Trophoblast cell (in vitro differentiated cells and primary cell): Measurements from ENCODE around the gene SGCD.

Experiments
- DNase-seq, 2 donors: peaks; one replicate each; pipeline ENCODE4 v3.0.0-alpha.2; 2016
- H2AFZ ChIP-seq: 2 replicates; pipeline ENCODE4 v1.6.1; 2013; ENCODE audit warnings: low read length, moderate library complexity, mild to moderate bottlenecking; ENCODE audit not compliant: insufficient read depth, poor library complexity
- H2AK5ac ChIP-seq: 2 replicates; pipeline ENCODE4 v1.6.1; 2013; ENCODE audit warnings: mild to moderate bottlenecking, low read length
- H2BK120ac ChIP-seq: 2 replicates; pipeline ENCODE4 v1.6.1; 2013; ENCODE audit warnings: low read length, mild to moderate bottlenecking, moderate library complexity; ENCODE audit not compliant: insufficient read depth, poor library complexity
- H2BK12ac ChIP-seq: 2 replicates; pipeline ENCODE4 v1.6.1; 2013; ENCODE audit warnings: mild to moderate bottlenecking, low read length, moderate library complexity
- H2BK5ac ChIP-seq: 2 replicates; pipeline ENCODE4 v1.6.1; 2013; ENCODE audit warnings: low read length, low read depth, moderate library complexity, mild to moderate bottlenecking; ENCODE audit not compliant: poor library complexity
- H3K14ac ChIP-seq: 2 replicates; pipeline ENCODE4 v1.6.1; 2013; ENCODE audit warnings: mild to moderate bottlenecking, low read length
- H3K18ac ChIP-seq: 2 replicates; pipeline ENCODE4 v1.6.1; 2013; ENCODE audit warnings: mild to moderate bottlenecking, low read length
- H3K23ac ChIP-seq: 2 replicates; pipeline ENCODE4 v1.6.1; 2013; ENCODE audit warnings: low read length
- H3K27ac ChIP-seq: 2 replicates; pipeline ENCODE4 v1.5.1; 2013; ENCODE audit warnings: low read depth, mild to moderate bottlenecking, inconsistent platforms, low read length, moderate library complexity
- H3K27me3 ChIP-seq: 2 replicates; pipeline ENCODE4 v1.6.1; 2013; ENCODE audit warnings: inconsistent platforms, mild to moderate bottlenecking, low read length, moderate library complexity; ENCODE audit not compliant: insufficient read depth
- H3K36me3 ChIP-seq, 2 experiments: 1 replicate in 1 of 2; 2 replicates in 1 of 2; pipeline ENCODE4 v1.6.1; 2013; ENCODE audit warnings: low read length in 2 of 2, mild to moderate bottlenecking in 2 of 2, moderate library complexity in 1 of 2; ENCODE audit not compliant: insufficient read depth in 2 of 2, control insufficient read depth in 1 of 2
- H3K4ac ChIP-seq: 2 replicates; pipeline ENCODE4 v1.6.1; 2013; ENCODE audit warnings: low read depth, mild to moderate bottlenecking, low read length, moderate library complexity
- H3K4me1 ChIP-seq, 2 experiments: 1 replicate in 1 of 2; 2 replicates in 1 of 2; pipeline ENCODE4 v1.6.1; 2013; ENCODE audit warnings: low read length in 2 of 2, mild to moderate bottlenecking in 2 of 2, moderate library complexity in 1 of 2; ENCODE audit not compliant: insufficient read depth in 2 of 2, control insufficient read depth in 1 of 2
- H3K4me2 ChIP-seq: 2 replicates; pipeline ENCODE4 v1.6.1; 2013; ENCODE audit warnings: inconsistent platforms, mild to moderate bottlenecking, low read length, moderate library complexity
- H3K4me3 ChIP-seq: 2 replicates; pipeline ENCODE4 v1.5.1; 2013; ENCODE audit warnings: mild to moderate bottlenecking, low read depth, low read length, inconsistent platforms
- H3K79me1 ChIP-seq: one replicate; pipeline ENCODE4 v1.6.1; 2013; ENCODE audit warnings: low read length
- H3K79me2 ChIP-seq: 2 replicates; pipeline ENCODE4 v1.6.1; 2013; ENCODE audit warnings: low read length, mild to moderate bottlenecking; ENCODE audit not compliant: control insufficient read depth, insufficient read depth, poor library complexity
- H3K9ac ChIP-seq: 2 replicates; pipeline ENCODE4 v1.6.1; 2013; ENCODE audit warnings: mild to moderate bottlenecking, low read length
- H3K9me3 ChIP-seq: 2 replicates; pipeline ENCODE4 v1.6.1; 2013; ENCODE audit warnings: low read depth, mild to moderate bottlenecking, control low read depth, inconsistent platforms, low read length; ENCODE audit not compliant: insufficient read depth
- H4K12ac ChIP-seq: 2 replicates; pipeline ENCODE4 v1.6.1; 2013; ENCODE audit warnings: low read depth, mild to moderate bottlenecking, low read length, moderate library complexity
- H4K8ac ChIP-seq: 2 replicates; pipeline ENCODE4 v1.6.1; 2013; ENCODE audit warnings: low read depth, mild to moderate bottlenecking, low read length, moderate library complexity
- H4K91ac ChIP-seq: one replicate; pipeline ENCODE4 v1.6.1; 2013; ENCODE audit warnings: low read depth, mild to moderate bottlenecking, low read length, moderate library complexity
- WGBS: extraction: QIAGEN DNeasy Blood & Tissue Kit; methylation state at CpG from one replicate; pipeline ENCODE4 v1.1.7; 2013; ENCODE audit warnings: missing lambda C conversion rate; ENCODE audit not compliant: insufficient read length, insufficient coverage; ENCODE audit errors: extremely low coverage; 5-methylcytosine and 5-hydroxymethylcytosine counted together

SGCD gene

DNA sequence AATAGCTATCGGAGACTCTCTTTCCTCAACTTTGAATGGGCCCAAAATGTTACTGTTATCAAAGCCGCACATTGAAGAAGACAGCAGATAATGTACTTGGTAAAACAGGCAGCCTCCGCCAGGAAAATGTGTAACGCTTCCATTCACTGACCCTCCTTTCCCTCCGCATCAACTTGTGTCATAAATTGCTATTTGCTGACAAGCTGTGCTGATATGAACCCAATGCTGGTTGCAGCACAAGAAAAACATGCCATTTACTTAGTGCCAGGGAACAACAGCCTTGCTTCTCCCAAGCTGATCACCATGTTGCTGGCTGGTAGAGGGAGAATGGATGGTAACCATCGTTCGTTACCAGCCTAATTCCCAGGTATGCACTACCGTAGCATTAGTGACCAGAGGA, 360.6 kb downstream of the SGCD start:
- no peak overlapping the region for H3K14ac ChIP-seq
- H3K9me3 ChIP-seq, result no peaks in the 10 kb centered on the region
- no peak overlapping the region for H2BK12ac ChIP-seq
- no peak overlapping the region for H4K91ac ChIP-seq
- H3K27ac ChIP-seq, result no peak overlapping the region
- no peaks in the 10 kb centered on the region for H3K79me2 ChIP-seq
- H2AFZ ChIP-seq, result no peak overlapping the region
- peaks cover 0 to 2% of the 10 kb centered on the region in 2 experiments for H3K4me1 ChIP-seq
- no peak overlapping the region for H3K9ac ChIP-seq
- no peak overlapping the region for H3K23ac ChIP-seq
- no peak overlapping the region for H4K12ac ChIP-seq
- H4K8ac ChIP-seq, result no peak overlapping the region
- H3K4me2 ChIP-seq, result no peak overlapping the region
- no peak overlapping the region for H2BK5ac ChIP-seq
- H3K4me3 ChIP-seq, result no peak overlapping the region
- H3K36me3 ChIP-seq, result no peaks in the 10 kb centered on the region
- no peaks in the 10 kb centered on the region for H3K27me3 ChIP-seq
- H3K4ac ChIP-seq, result no peak overlapping the region
- no peak overlapping the region for H2BK120ac ChIP-seq
- H3K79me1 ChIP-seq, result no peaks in the 10 kb centered on the region
- no peak for DNase-seq
- WGBS, result no CpG with 5 or more reads among the region's 8 CpGs
- H2AK5ac ChIP-seq, result no peak overlapping the region
- no peak overlapping the region for H3K18ac ChIP-seq

DNA sequence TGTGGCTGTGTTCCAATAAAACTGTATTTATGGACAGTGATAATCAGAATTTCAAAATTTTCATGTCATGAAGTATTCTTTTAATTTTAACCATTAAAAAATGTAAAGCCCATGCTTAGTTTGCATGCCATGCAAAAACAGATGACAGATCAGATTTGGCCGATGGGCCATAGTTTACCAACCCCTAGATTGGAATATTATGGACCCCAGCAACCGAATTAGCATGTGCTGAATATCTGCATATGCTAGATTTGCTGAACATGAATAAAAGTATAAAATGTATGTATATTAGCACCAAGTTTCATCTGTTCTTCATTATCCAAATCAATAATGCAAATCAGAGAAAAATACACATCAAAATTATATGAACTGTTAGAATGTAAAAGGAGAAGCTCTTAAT, 364.6 kb downstream of the SGCD start:
- Histone ChIP-seq H4K8ac (no peak overlapping the region), H3K18ac (no peak overlapping the region), H3K27ac (no peak overlapping the region), H3K14ac (no peak overlapping the region), H3K79me1 (no peaks in the 10 kb centered on the region), H3K9me3 (no peaks in the 10 kb centered on the region), H2BK120ac (no peak overlapping the region), H3K4me1 (peaks cover 0 to under 1% of the 10 kb centered on the region in 2 experiments), H2BK5ac (no peak overlapping the region), H4K91ac (no peak overlapping the region), H2BK12ac (no peak overlapping the region), H3K27me3 (no peaks in the 10 kb centered on the region), H2AK5ac (no peak overlapping the region), H3K23ac (no peak overlapping the region), H4K12ac (no peak overlapping the region), H3K9ac (no peak overlapping the region), H3K79me2 (no peaks in the 10 kb centered on the region), H3K4me2 (no peak overlapping the region), H3K4ac (no peak overlapping the region), H3K4me3 (no peak overlapping the region), H2AFZ (no peak overlapping the region), H3K36me3 (no peaks in the 10 kb centered on the region)
- no peak for DNase-seq
- no CpG with 5 or more reads among the region's 2 CpGs for WGBS

DNA sequence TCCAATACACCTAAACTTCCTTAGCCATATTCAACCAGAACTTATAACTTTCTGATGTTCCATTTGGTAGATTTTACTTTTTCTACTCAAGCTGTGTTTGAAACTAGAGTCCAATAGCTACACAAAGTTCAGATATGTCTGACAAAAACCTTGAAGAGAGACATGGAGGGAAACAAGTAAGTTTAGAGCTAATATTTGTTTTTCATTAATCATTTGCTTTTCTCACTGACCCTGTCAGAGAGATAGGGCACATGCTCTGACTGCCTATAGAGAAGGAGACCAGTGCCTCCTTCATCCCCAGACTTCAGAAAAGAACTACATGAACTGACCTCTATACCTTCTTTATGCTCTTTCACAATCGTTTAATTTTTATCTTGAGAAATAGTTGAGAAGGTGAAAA, 366.1 kb downstream of the SGCD start:
- H2AK5ac ChIP-seq, result no peak overlapping the region
- no CpG with 5 or more reads among the region's 1 CpG for WGBS

DNA sequence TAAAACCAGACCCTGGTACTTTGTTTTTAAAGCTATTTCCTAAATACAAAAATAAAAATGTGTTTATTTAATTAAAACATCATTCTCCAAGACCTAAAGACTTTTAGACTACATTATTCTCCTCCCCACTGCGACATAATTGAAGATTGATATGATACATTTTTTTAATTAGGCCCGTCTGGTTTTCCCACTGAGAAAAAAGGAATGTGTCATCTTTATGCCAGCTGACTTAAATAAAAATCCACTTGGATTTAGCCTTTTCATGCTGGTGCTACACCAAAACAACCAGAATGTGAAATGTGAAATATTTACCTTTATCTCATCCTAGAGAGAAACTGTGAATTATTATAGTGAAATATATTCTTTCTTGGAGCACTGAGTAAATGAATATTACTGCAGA, 367.6 kb downstream of the SGCD start:
- H3K14ac ChIP-seq, result no peak overlapping the region
- no peak for DNase-seq
- no peak overlapping the region for H3K4ac ChIP-seq
- no peak overlapping the region for H4K12ac ChIP-seq
- H2BK120ac ChIP-seq, result no peak overlapping the region
- H3K27me3 ChIP-seq, result no peaks in the 10 kb centered on the region
- peaks cover 1 to 3% of the 10 kb centered on the region in 2 experiments for H3K4me1 ChIP-seq
- H3K4me2 ChIP-seq, result no peak overlapping the region
- no CpG with 5 or more reads among the region's 2 CpGs for WGBS
- H2BK12ac ChIP-seq, result no peak overlapping the region
- H3K9me3 ChIP-seq, result no peaks in the 10 kb centered on the region
- no peak overlapping the region for H2AFZ ChIP-seq
- no peak overlapping the region for H3K9ac ChIP-seq
- H4K91ac ChIP-seq, result no peak overlapping the region
- no peaks in the 10 kb centered on the region for H3K79me2 ChIP-seq
- H3K27ac ChIP-seq, result no peak overlapping the region
- H3K23ac ChIP-seq, result no peak overlapping the region
- H3K36me3 ChIP-seq, result no peaks in the 10 kb centered on the region
- H3K18ac ChIP-seq, result no peak overlapping the region
- H3K4me3 ChIP-seq, result no peak overlapping the region
- no peak overlapping the region for H2BK5ac ChIP-seq
- no peak overlapping the region for H2AK5ac ChIP-seq
- H4K8ac ChIP-seq, result no peak overlapping the region
- H3K79me1 ChIP-seq, result no peaks in the 10 kb centered on the region

More for the DNA sequence above, 366.1 kb downstream of the SGCD start:
- no peak overlapping the region for H4K12ac ChIP-seq
- H2BK120ac ChIP-seq, result no peak overlapping the region
- H3K27ac ChIP-seq, result no peak overlapping the region
- no peak for DNase-seq
- H3K4me2 ChIP-seq, result no peak overlapping the region
- H3K18ac ChIP-seq, result no peak overlapping the region
- no peak overlapping the region for H4K91ac ChIP-seq
- H3K9me3 ChIP-seq, result no peaks in the 10 kb centered on the region
- H2AFZ ChIP-seq, result no peak overlapping the region
- H2BK12ac ChIP-seq, result no peak overlapping the region
- no peaks in the 10 kb centered on the region for H3K27me3 ChIP-seq
- no peaks in the 10 kb centered on the region for H3K36me3 ChIP-seq
- H2BK5ac ChIP-seq, result no peak overlapping the region
- H3K14ac ChIP-seq, result no peak overlapping the region
- no peak overlapping the region for H3K9ac ChIP-seq
- no peak overlapping the region for H4K8ac ChIP-seq
- peaks cover 0 to 1% of the 10 kb centered on the region in 2 experiments for H3K4me1 ChIP-seq
- H3K4me3 ChIP-seq, result no peak overlapping the region
- no peaks in the 10 kb centered on the region for H3K79me2 ChIP-seq
- H3K79me1 ChIP-seq, result no peaks in the 10 kb centered on the region
- no peak overlapping the region for H3K4ac ChIP-seq
- no peak overlapping the region for H3K23ac ChIP-seq
